IPS DF 19.7 (cell line): ENCODE results near the gene BMF.

ENCODE experiments used
- DNase-seq: peaks from one replicate; pipeline ENCODE4 v3.0.0-alpha.2; 2013; ENCODE audit warnings: low read depth, low spot score

BMF gene

GRCh38 chr15:40048926-40049475 lies 59.7 kb downstream of the BMF start:
- no peak for DNase-seq

GRCh38 chr15:40048211-40048792 lies 60.4 kb downstream of the BMF start:
- DNase-seq, result no peak

- no peak for DNase-seq
Measured at GRCh38 chr15:40047415-40048210, 61.1 kb downstream of the BMF start.

- no peak for DNase-seq
Measured at GRCh38 chr15:40046721-40047414, 61.8 kb downstream of the BMF start.

GRCh38 chr15:40045572-40046217 lies 63.0 kb downstream of the BMF start:
- DNase-seq, result no peak

GRCh38 chr15:40044717-40045571 lies 63.7 kb downstream of the BMF start:
- no peak for DNase-seq

- no peak for DNase-seq
Measured at GRCh38 chr15:40043927-40044716, 64.6 kb downstream of the BMF start.

- no peak for DNase-seq
Measured at GRCh38 chr15:40042791-40043320, 65.8 kb downstream of the BMF start.

- DNase-seq, result no peak
Measured at GRCh38 chr15:40040770-40041169, 67.9 kb downstream of the BMF start.

- DNase-seq, result no peak
Measured at GRCh38 chr15:40040293-40040635, 68.4 kb downstream of the BMF start.

- peak; percentile 86 for DNase-seq
Measured at GRCh38 chr15:40038638-40039543, 69.8 kb downstream of the BMF start, which contains the start of gene SRP14. Gene SRP14, minus strand, starts transcription at chr15:40039181. Its CDS starts 65 bp downstream, at chr15:40039116.

- no peak for DNase-seq
Measured at GRCh38 chr15:40038275-40038637, 70.4 kb downstream of the BMF start.
